ENCODE results near the gene SMIM31.

The SMIM31 gene

DNA sequence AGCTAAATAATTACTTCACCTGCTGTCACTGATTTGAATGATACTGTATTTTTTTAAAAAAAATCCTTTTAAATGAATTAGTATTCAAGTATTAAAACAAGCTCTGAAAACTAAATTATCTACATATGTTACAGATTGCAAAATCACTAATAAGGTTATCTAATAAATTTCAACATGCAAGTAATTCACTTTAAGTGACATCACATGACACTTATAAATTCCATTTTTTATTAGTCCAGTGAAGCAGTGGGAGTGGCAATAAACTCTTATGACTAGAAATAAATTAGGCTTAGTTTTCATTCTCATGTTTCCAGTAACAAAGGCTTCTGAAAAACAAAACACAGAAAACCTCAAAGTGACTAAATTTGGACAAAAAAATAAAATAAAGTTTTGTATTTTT, 36.3 kb downstream of the SMIM31 start:
- DNase-seq = no peak

DNA sequence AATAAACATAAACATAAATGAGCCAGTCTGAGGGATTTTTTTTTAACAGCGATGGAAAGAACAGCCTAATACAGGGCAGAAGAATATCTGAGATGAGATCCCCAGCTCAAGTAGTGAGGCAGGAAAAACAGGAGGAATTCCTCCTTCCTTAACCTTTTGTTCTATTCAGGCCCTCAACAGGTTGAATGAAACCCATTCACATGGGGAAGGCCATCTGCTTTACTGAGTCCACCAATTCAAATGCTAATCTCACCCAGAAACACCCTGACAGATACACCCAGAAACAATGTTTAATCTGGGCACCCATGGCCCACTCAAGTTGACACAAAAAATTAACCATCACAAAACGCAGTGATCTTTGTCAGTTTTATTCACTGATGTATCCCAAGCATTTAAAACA, 45.5 kb downstream of the SMIM31 start:
- DNase-seq = no peak

DNA sequence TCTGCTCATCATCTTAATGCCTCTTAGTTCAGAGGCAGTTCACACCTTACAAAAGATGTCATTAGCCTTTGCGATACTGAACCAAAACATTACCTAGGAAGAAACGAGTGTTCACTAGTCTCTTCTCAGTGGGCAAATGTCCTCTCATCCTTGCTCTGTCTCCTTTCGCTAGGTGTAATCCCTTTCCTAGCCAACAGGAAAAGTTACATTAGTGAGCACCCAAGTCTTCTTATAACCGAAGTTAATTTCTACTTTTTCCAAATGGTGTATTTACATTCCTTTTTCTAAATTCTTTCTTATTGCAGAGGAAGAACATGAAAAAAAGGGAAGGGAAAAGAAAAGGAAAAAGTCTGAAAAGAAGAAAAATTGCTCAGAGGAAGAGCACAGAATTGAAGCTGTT, 46.9 kb downstream of the SMIM31 start:
- DNase-seq = no peak

DNA sequence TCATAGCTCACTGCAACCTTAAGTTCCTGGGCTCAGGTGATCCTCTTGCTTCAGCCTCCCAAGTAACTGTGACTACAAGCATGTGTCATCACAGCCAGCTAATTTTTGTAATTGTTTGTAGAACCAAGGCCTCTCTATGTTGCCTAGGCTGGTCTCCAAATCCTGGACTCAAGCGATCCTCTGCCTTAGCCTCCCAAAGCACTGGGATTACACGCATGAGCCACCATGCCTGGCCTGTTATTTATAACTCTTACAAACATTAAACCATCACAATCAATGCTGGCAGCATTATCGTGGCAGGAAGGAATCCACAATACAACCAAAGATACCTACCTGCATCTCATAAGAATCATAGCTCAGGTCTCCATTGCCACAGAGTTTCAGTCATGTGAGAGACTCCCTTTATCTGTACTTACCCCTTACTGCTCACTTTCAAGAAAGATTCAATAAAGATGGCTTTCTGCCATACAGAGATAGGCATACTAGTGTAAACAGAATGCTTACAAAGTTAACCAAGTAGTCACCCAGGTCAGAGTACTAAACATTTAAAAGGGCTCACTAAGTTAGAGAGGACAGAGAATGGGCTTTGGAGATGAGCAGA, 48.5 kb downstream of the SMIM31 start:
- no peak for DNase-seq

DNA sequence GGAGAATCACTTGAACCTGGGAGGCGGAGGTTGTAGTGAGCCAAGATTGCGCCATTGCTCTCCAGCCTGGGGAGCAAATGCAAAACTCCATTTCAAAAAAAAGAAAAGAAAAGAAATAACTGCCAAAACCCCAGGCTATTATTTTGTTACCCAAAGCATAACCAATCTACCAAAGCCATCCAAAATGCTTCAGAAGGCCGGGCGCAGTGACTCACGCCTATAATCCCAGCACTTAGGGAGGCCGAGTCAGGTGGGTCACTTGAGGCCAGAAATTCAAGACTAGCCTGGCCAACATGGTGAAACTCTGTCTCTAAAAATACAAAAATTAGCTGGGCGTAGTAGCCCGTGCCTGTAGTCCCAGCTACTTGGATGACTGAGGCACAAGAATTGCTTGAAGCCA, 49.8 kb downstream of the SMIM31 start:
- no peak for DNase-seq

DNA sequence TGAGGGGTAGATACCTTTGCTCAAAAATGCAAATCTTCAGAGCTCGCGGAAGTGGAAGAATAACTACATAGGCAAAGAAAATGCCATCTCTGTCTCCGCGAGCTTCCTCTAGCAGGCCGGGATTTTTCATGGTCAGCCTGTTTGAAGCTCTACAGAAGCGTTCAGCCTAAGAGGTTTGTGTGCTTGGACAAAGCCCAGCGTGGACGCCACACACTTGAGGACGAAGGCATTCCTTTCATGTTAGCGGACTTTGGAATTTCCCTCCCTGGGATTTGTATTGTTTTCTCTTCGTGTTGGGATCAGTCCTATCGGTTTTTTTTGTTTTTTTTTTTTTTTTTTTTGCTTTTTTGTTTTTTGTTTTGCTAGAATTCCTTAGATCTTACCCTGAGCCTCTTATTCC, 53.7 kb downstream of the SMIM31 start:
- no peak for DNase-seq

DNA sequence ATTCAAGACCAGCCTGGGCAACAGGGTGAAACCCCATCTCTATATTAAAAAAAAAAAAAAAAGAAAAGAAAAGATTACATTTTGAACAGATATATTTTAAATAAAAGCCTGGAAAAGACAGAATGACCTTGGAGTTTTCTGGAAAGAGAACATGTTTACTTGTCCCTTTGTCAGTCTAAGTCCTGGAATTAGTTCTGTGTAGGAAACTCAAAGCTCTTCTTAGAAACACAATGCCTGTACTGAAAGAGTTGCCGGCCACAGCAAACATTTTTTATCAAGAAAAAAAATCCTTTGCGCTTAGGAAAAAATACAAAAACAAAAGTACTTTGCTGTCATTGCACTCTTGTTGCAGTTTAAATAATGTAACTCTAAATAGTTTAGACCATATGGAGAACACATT, 59.6 kb downstream of the SMIM31 start:
- no peak for DNase-seq

DNA sequence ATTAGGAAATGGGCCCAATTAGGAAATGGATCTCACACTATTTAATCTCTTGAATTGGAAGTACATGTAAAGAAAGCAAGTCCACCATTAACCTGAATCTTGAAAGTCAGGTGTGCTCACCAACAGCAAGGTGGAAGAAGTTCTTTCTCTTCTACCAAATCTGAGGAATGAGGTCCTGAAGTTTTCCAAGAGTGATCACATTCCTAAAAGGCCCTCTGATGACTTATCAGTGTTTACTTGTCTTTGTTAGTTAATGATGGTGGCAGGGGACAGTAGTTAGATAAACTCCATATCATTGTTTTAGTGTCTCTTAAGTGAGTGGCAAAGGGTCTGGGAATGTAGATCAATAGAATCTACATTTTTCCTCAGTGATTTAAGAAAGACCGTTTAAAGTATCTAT, 61.8 kb downstream of the SMIM31 start:
- no peak for DNase-seq

DNA sequence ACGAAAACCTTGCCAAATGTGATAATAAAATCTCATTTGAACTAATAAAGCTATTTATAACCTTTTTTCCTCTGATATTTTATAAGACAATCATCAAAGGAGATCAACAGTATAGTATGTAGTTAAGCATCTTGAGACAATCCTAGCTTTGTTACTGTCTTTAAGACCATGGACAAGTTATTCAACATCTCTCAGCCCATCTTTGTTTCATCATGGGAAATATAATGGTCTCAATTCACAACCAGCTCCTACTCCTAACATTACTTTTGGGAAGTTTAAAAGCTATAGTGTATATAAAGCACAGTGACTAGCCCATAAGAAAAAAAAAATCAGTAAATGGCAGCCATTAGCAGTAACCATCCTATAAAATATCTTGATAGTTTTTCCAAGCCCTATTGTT, 65.4 kb downstream of the SMIM31 start:
- no peak for DNase-seq

DNA sequence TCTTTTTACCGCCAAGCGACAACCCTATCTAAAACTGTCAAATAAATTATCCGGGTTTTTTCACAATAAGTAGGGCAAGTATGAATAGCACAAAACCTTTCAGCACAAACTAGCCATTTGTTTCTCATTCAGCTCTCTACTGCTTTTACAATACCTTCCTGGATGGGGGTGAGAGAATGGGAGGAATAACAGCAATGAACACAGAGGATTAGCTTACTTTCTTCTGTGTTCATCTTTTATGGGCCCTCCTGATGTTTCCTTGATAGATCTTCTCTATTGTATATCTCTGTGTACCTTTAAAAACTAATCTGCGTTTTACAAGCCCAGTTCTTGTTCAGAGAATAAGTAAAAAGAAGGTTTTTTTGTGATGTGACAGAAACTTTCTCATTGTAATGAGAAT, 67.8 kb downstream of the SMIM31 start:
- no peak for DNase-seq

DNA sequence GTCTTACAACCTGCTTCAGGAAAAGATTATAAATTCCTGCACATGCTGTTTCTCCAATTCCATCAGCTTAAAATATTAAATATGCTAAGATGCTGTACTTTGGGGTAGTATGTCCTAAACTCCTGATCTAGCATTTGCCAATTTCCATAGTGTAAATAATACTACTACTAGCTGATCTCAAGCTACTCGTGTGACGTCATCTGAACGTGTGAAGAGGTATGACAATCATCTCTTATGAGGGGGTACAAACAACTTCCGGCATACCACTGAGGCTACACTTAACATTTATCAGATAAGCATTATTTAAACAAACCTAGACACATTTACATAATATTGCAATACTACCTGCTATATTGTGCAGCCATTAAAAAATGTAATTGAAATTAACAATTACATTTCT, 70.7 kb downstream of the SMIM31 start:
- DNase-seq = no peak

DNA sequence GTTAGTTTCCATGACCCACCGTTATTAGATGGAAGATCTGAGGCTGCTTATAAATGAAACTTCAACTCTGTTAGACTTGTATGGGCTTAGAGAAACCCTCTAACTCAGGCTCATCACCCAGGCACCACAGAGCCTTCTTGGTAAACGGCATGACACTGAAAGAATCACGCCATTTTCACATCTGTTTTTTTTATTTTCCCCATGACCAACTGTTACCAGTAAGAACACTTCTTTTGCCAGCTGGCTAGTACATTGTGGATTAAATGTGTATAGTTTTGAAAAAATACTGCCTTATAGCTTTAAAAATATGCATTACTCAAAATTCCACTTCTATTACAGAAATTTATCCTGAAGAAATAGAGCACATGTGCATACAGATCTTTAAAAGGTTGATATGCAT, 75.0 kb downstream of the SMIM31 start:
- DNase-seq = no peak

DNA sequence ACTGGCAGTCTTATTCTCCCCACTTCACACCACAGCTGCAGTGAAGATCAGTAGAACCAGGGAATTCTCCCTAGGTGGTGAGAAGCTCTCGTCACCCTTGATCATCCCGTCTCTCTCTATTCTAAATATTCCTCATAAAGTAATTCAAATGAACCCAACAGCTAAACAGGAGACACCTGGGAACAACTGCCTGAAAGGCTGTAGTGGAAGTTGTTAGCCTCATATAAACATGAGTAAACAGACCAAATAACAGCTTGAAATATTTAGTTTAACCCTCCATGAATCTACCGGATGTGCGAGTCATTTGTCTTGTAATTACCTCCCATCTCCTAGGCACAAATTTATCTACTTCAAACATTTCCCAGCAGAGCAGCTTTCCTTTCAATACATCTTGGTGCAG, 92.6 kb downstream of the SMIM31 start:
- no peak for DNase-seq

DNA sequence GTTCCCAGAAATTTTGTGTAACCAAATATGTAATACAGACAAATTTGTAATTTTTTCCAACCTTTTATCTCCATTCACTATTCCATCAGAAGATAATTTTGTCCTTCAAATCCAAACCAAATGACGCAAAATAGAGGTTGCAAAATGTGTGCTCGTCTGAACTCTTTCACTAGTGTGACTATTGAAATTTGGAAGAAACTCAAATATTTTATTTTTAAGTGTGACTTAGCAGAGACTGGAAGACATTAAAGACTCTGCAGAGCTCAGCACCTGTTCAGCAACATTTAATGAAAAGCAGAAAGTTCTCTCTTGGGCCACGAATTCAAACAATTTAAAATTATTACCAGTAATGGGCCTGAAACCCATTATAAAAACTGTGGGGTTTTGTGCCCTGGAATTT, 93.1 kb downstream of the SMIM31 start:
- DNase-seq = no peak

DNA sequence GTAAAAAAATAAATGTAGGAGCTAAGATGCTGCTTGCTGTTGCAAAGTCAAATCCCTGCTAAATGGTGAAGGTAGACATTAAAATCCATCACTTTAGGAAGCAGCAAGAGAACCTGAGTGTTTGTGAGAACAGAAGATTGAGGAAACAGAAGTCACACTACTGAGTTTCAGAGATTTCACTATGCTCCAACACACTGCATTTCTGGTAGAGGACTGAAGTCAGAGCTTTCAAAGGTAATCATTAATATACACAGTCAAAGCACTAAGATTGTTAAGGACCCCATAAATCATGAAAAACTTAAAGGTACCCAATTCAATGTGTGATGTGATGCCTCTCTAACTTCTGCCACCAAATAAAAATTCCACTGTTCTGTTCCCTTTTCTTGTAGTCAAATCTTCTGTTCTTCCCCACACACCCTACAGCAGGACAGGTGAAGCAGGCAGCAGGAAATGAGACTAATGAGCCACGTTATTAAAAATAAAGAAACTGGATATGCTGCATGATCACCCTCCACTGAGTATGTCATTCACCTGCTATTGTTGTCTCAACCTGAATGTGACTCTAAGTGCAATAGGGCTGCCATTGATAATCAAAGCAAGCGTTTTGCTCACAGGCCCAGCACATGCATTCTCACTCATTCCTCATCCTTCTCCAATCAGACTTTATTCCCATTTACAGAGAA, 94.2 kb downstream of the SMIM31 start:
- DNase-seq = no peak
